Neural progenitor cell (in vitro differentiated cells): ENCODE data around the gene MPPED2. TPM values are rescaled to one million over a fixed set of nuclear protein-coding genes. Genes with fewer than 3 reads are reported as not detected.

Experiments
- DNase-seq: peaks from one replicate; pipeline ENCODE4 v3.0.0-alpha.2; 2016; ENCODE audit warnings: low spot score
- H2AFZ ChIP-seq: fragments of 200-600 bp; sonication (generic); replicated peaks from 2 replicates; pipeline ENCODE4 v1.6.1; 2016; ENCODE audit warnings: antibody characterized with exemption
- H3F3A ChIP-seq: fragments of 200-600 bp; sonication (generic); 2 replicates; pipeline ENCODE4 v1.6.1; 2016; ENCODE audit warnings: antibody characterized with exemption, low read depth
- H3K27ac ChIP-seq: fragments of 200-600 bp; sonication (generic); 2 replicates; pipeline ENCODE4 v1.5.1; 2016; ENCODE audit warnings: mild to moderate bottlenecking
- H3K27me3 ChIP-seq: fragments of 200-600 bp; sonication (generic); 2 replicates; pipeline ENCODE4 v1.6.1; 2016; ENCODE audit warnings: mild to moderate bottlenecking, moderate library complexity
- H3K36me3 ChIP-seq: fragments of 200-600 bp; sonication (generic); 2 replicates; pipeline ENCODE4 v1.5.1; 2016
- H3K4me1 ChIP-seq: fragments of 200-600 bp; sonication (generic); 2 replicates; pipeline ENCODE4 v1.6.1; 2016; ENCODE audit warnings: mixed run types
- H3K4me2 ChIP-seq: fragments of 200-600 bp; sonication (generic); 2 replicates; pipeline ENCODE4 v1.6.1; 2016
- H3K4me3 ChIP-seq: fragments of 200-600 bp; sonication (generic); 2 replicates; pipeline ENCODE4 v1.5.1; 2016
- H3K79me2 ChIP-seq: fragments of 200-600 bp; sonication (generic); 2 replicates; pipeline ENCODE4 v1.6.1; 2016; ENCODE audit warnings: low read depth
- H3K9ac ChIP-seq: fragments of 200-600 bp; sonication (generic); 2 replicates; pipeline ENCODE4 v1.6.1; 2016
- H3K9me3 ChIP-seq: fragments of 200-600 bp; sonication (generic); 2 replicates; pipeline ENCODE4 v1.5.1; 2016; ENCODE audit warnings: low read depth
- H4K20me1 ChIP-seq: fragments of 200-600 bp; sonication (generic); 2 replicates; pipeline ENCODE4 v1.6.1; 2016; ENCODE audit warnings: low read depth
- H3K27ac Mint-ChIP-seq: 3 replicates; pipeline ENCODE4 v1.8.0; 2021; ENCODE audit warnings: mixed read lengths
- H3K27me3 Mint-ChIP-seq: 2 replicates; pipeline ENCODE4 v1.8.0; 2022; ENCODE audit warnings: low read depth, mild to moderate bottlenecking, inconsistent platforms, moderate library complexity, mixed read lengths; ENCODE audit not compliant: insufficient read depth
- H3K36me3 Mint-ChIP-seq: 3 replicates; pipeline ENCODE4 v1.8.0; 2021; ENCODE audit warnings: mixed read lengths
- H3K4me1 Mint-ChIP-seq: 3 replicates; pipeline ENCODE4 v1.8.0; 2021; ENCODE audit warnings: mixed read lengths
- H3K4me3 Mint-ChIP-seq: 3 replicates; pipeline ENCODE4 v1.8.0; 2021; ENCODE audit warnings: mild to moderate bottlenecking, moderate library complexity, mixed read lengths
- H3K9me3 Mint-ChIP-seq: 3 replicates; pipeline ENCODE4 v1.8.0; 2020; ENCODE audit warnings: mixed read lengths
- CTCF ChIP-seq: fragments of 200-600 bp; sonication (generic); IDR thresholded peaks from 2 replicates; pipeline ENCODE4 v1.5.1; 2017; ENCODE audit warnings: antibody characterized with exemption, mild to moderate bottlenecking
- EZH2 ChIP-seq: fragments of 200-600 bp; sonication (generic); IDR thresholded peaks from 2 replicates; pipeline ENCODE4 v1.6.1; 2017; ENCODE audit warnings: antibody characterized with exemption, mild to moderate bottlenecking, moderate library complexity
- EZH2phosphoT487 ChIP-seq: fragments of 200-600 bp; sonication (generic); IDR thresholded peaks from 2 replicates; pipeline ENCODE4 v1.6.1; 2017; ENCODE audit warnings: antibody characterized with exemption
- total RNA-seq: library from RNA; depleted of rRNA; stranded (reverse); fragments of >200 nt; gene quantifications from 2 replicates; pipeline ENCODE4 v1.2.3, GENCODE V29; 2015; ENCODE audit warnings: low replicate concordance

Gene MPPED2
- total RNA-seq, 1 donor from 2014 or later: 3.4 TPM

GRCh38 chr11:30619767-30620166 lies 33.6 kb upstream of the MPPED2 start:
- Mint-ChIP-seq H3K4me3 (no peak overlapping the region), H3K9me3 (peaks cover 7% of the 10 kb centered on the region)
- no peaks in the 10 kb centered on the region for H3F3A ChIP-seq

DNA sequence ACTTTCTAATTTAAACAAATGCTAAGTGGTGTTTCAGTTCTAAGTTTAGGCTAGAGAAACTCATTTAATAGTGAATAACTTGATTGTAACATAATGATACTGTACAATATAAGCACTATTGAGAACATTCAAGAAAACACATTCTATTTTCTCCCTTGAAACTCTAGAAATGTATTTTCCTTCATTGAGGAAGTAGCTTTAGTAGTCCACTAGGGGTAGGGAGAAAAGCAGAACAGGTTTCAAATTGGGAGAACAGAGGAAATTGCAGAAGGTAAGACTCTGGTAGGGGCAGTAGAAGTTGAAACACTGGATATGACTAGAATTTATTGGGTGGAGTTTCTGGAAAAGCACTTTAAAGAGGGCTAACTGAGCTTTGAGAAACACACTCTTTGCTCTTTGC lies 31.6 kb upstream of the MPPED2 start:
- H4K20me1 ChIP-seq: no peaks in the 10 kb centered on the region
- H3K4me3 ChIP-seq: no peak overlapping the region
- H3K9me3 ChIP-seq: peaks cover 4% of the 10 kb centered on the region
- no peaks in the 10 kb centered on the region for H3K27me3 Mint-ChIP-seq
- H3K4me1 Mint-ChIP-seq: no peaks in the 10 kb centered on the region
- no peak overlapping the region for H2AFZ ChIP-seq
- no peak for TF ChIP-seq EZH2phosphoT487
- peak; percentile 28 for TF ChIP-seq CTCF
- no peak for TF ChIP-seq EZH2
- no peak overlapping the region for H3K9ac ChIP-seq
- H3K4me3 Mint-ChIP-seq: no peak overlapping the region
- no peak overlapping the region for H3K4me2 ChIP-seq
- H3K27me3 ChIP-seq: no peaks in the 10 kb centered on the region
- DNase-seq: no peak
- H3K9me3 Mint-ChIP-seq: peaks cover 7% of the 10 kb centered on the region
- H3K36me3 Mint-ChIP-seq: no peaks in the 10 kb centered on the region
- H3K4me1 ChIP-seq: no peaks in the 10 kb centered on the region
- H3K27ac ChIP-seq: no peak overlapping the region
- no peaks in the 10 kb centered on the region for H3K79me2 ChIP-seq
- no peaks in the 10 kb centered on the region for H3F3A ChIP-seq
- no peaks in the 10 kb centered on the region for H3K36me3 ChIP-seq
- no peak overlapping the region for H3K27ac Mint-ChIP-seq

More at GRCh38 chr11:30619767-30620166, 33.6 kb upstream of the MPPED2 start:
- Histone ChIP-seq H3K27me3 (no peaks in the 10 kb centered on the region), H3K4me1 (no peaks in the 10 kb centered on the region), H3K4me2 (no peak overlapping the region), H3K4me3 (no peak overlapping the region), H3K36me3 (no peaks in the 10 kb centered on the region), H3K9ac (no peak overlapping the region), H4K20me1 (no peaks in the 10 kb centered on the region), H3K27ac (no peak overlapping the region), H2AFZ (no peak overlapping the region), H3K79me2 (no peaks in the 10 kb centered on the region), H3K9me3 (peaks cover 4% of the 10 kb centered on the region)
- H3K36me3 Mint-ChIP-seq: no peaks in the 10 kb centered on the region
- no peaks in the 10 kb centered on the region for H3K27me3 Mint-ChIP-seq
- TF ChIP-seq CTCF (no peak), EZH2phosphoT487 (no peak), EZH2 (no peak)
- no peak overlapping the region for H3K27ac Mint-ChIP-seq
- H3K4me1 Mint-ChIP-seq: no peaks in the 10 kb centered on the region
- DNase-seq: no peak

DNA sequence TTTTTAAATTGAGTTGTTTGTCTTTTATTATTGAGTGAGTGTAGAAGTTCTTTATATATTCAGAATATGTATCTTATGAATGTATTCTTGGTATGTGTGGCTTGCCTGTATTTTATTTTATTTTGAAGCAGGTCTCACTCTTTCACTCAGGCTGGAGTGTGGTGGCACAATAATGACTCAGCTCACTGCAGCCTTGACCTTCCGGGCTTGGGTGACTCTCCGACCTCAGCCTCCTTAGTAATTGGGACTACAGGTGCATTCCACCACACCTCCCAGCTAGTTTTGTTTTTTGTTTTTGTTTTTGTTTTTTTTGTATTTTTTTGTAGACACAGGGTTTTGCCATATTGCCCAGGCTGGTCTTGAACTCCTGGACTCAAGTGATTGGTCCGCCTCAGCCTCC lies 24.5 kb upstream of the MPPED2 start:
- Histone ChIP-seq H3K9ac (no peak overlapping the region), H3K36me3 (no peaks in the 10 kb centered on the region), H3K27me3 (no peaks in the 10 kb centered on the region), H3K4me3 (no peak overlapping the region), H2AFZ (no peak overlapping the region), H4K20me1 (no peaks in the 10 kb centered on the region), H3K27ac (no peak overlapping the region), H3K79me2 (no peaks in the 10 kb centered on the region), H3K4me1 (peaks cover 10% of the 10 kb centered on the region), H3K9me3 (no peaks in the 10 kb centered on the region), H3F3A (no peaks in the 10 kb centered on the region), H3K4me2 (no peak overlapping the region)
- peaks cover 7% of the 10 kb centered on the region for H3K4me1 Mint-ChIP-seq
- H3K4me3 Mint-ChIP-seq: no peak overlapping the region
- H3K9me3 Mint-ChIP-seq: no peaks in the 10 kb centered on the region
- no peak overlapping the region for H3K27ac Mint-ChIP-seq
- no peak for DNase-seq
- no peaks in the 10 kb centered on the region for H3K36me3 Mint-ChIP-seq
- peaks cover 2% of the 10 kb centered on the region for H3K27me3 Mint-ChIP-seq
- TF ChIP-seq EZH2phosphoT487: no peak
- no peak for TF ChIP-seq CTCF
- no peak for TF ChIP-seq EZH2
